Activated CD8-positive, alpha-beta T cell treated with anti-CD3 and anti-CD28 coated beads, Interleukin-2, amount 10 ng/mL, durations not matched to agents 7 days and 5 days (primary cell): ENCODE data around the gene CLEC1A. TPM values are rescaled to one million over a fixed set of nuclear protein-coding genes. Genes with fewer than 3 reads are reported as not detected.

Source experiments
- ATAC-seq: fragments of 150-1000 bp; cut with Tn5 transposase; one replicate; pipeline ENCODE4 v1.10.0; 2021; ENCODE audit warnings: moderate library complexity
- CTCF ChIA-PET: fragments of 350-600 bp; sonication (Branson Sonifier 250); formaldehyde crosslinking; loops from one replicate; lab custom pipeline; 2021; ENCODE audit warnings: antibody characterized with exemption; lab: Charles Lee
- POLR2A ChIA-PET: fragments of 350-600 bp; sonication (Branson Sonifier 250); formaldehyde crosslinking; loops from one replicate; lab custom pipeline; 2021; ENCODE audit warnings: antibody characterized with exemption; lab: Charles Lee
- DNase-seq: peaks from one replicate; pipeline ENCODE4 v3.0.0-alpha.2; 2020
- H3K27ac Mint-ChIP-seq: one replicate; pipeline ENCODE4 v1.8.0; 2021; ENCODE audit warnings: mild to moderate bottlenecking, mixed read lengths
- H3K27me3 Mint-ChIP-seq: one replicate; pipeline ENCODE4 v1.8.0; 2021; ENCODE audit warnings: low read depth, mixed read lengths
- H3K36me3 Mint-ChIP-seq: one replicate; pipeline ENCODE4 v1.8.0; 2021; ENCODE audit warnings: low read depth, mixed read lengths
- H3K4me1 Mint-ChIP-seq: one replicate; pipeline ENCODE4 v1.8.0; 2021; ENCODE audit warnings: low read depth, mixed read lengths
- H3K4me3 Mint-ChIP-seq: one replicate; pipeline ENCODE4 v1.8.0; 2021; ENCODE audit warnings: mild to moderate bottlenecking, mixed read lengths
- H3K9me3 Mint-ChIP-seq: one replicate; pipeline ENCODE4 v1.8.0; 2022; ENCODE audit warnings: mixed read lengths; ENCODE audit not compliant: insufficient read depth
- total RNA-seq, 2 experiments: library from RNA; stranded (reverse); gene quantifications; one replicate each; pipeline ENCODE4 v1.2.3, GENCODE V29; 2021

CLEC1A gene, protein sequence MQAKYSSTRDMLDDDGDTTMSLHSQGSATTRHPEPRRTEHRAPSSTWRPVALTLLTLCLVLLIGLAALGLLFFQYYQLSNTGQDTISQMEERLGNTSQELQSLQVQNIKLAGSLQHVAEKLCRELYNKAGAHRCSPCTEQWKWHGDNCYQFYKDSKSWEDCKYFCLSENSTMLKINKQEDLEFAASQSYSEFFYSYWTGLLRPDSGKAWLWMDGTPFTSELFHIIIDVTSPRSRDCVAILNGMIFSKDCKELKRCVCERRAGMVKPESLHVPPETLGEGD
- not detected for total RNA-seq

DNA sequence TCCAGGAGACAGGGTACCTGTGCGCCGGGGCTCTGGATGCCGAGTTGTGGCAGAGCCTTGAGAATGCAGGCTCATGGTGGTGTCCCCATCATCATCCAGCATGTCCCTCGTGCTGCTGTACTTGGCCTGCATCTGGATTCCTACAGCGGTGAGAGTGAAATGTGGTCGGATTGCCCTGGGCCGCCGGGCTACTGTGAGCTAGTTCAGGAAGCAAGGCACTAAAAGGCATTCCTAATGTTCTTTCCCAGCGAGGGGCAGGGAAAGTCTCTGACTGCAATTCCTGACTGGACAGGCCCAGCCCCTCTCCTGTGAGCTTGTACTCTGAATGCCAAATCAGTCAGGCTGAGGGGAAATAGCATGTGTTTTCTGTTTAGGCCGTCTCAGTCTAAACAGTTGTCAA, at the start of gene CLEC1A:
Gene CLEC1A (minus strand): TSS at position 195 of the 400 bp plus-strand sequence. CDS start 63 bp downstream, at position 132.
- ChIA-PET POLR2A (no interaction called here), CTCF (no interaction called here)
- peaks cover 4% of the 10 kb centered on the region for H3K9me3 Mint-ChIP-seq
- H3K4me1 Mint-ChIP-seq = peaks cover 7% of the 10 kb centered on the region
- H3K36me3 Mint-ChIP-seq = no peaks in the 10 kb centered on the region
- no peak for ATAC-seq
- no peak within 1 kb of the TSS for H3K27ac Mint-ChIP-seq
- no peak for DNase-seq
- peaks cover 10% of the 10 kb centered on the region for H3K27me3 Mint-ChIP-seq
- H3K4me3 Mint-ChIP-seq = no peak within 1 kb of the TSS

DNA sequence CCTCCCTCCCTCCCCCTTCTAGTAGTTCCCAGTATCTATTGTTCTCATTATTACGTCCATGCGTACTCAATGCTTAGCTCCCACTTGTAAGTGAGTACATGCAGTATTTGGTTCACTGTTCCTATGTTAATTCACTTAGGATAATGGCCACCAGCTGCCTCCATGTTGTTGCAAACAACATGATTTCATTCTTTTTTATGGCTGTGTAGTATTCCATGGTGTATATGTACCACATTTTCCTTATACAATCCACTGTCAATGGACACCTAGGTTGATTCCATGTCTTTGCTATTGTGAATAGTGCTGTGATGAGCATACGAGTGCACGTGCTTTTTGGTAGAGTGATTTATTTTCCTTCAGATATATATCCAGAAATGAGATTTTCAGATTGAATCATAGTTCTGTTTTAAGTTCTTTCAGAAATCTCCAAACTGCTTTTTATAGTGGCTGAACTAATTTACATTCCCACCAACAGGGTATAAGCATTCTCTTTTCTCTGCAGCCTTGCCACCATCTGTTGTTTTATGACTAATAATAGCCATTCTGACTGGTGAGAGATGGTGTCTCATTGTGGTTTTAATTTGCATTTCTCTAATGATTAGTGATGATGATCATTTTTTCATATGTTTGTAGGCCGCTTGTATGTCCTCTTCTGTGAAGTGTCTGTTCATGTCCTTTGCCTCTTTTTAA, 49.1 kb upstream of the CLEC1A start:
- CTCF ChIA-PET = no interaction called here
- Mint-ChIP-seq H3K9me3 (no peaks in the 10 kb centered on the region), H3K36me3 (no peaks in the 10 kb centered on the region), H3K4me1 (peaks cover under 1% of the 10 kb centered on the region), H3K27me3 (peaks cover 20% of the 10 kb centered on the region), H3K27ac (no peak overlapping the region), H3K4me3 (no peak overlapping the region)
- POLR2A ChIA-PET = interaction anchor here (1.2 kb wide), 1 partner anchor 13 kb away, joined by 3 read pairs; no protein-coding TSS in a partner anchor
- DNase-seq (no peak), ATAC-seq (no peak)

DNA sequence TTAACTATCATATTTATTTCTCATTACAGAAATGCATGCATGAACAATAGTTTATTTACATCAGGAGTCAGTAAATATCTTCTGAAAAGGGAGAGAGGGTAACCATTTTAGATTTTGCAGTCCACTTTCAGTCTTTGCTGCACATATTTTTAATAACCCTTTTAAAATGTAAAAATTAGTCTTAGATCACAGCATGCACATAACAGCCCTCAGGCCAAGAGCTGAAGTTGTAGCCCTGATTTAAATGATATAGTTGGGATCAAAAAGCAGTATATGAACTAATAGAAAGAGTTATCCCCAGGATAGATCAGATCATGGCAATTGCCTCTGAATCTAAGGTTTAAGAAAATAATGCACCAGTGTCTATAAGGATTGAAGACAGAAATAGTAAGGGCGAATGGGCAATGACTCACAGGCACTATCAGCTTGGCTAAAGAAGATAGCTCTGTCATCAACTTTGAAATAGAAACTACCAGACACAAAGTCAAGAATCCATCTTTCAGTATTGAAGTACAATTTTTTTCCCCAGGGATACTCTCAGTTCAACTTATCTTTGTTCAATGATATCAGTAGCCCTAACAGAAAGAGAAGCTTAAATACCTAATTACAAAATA, 44.3 kb upstream of the CLEC1A start:
- CTCF ChIA-PET = interaction anchor here (0.8 to 2.3 kb wide), 10 partner anchors 10 to 607 kb away, joined by 3 to 19 read pairs (median 4); no protein-coding TSS in a partner anchor
- no peak overlapping the region for H3K27ac Mint-ChIP-seq
- no peaks in the 10 kb centered on the region for H3K9me3 Mint-ChIP-seq
- H3K36me3 Mint-ChIP-seq = no peaks in the 10 kb centered on the region
- ATAC-seq (no peak), DNase-seq (no peak)
- H3K4me1 Mint-ChIP-seq = peaks cover 3% of the 10 kb centered on the region
- POLR2A ChIA-PET = interaction anchor here (0.6 kb wide), 1 partner anchor 231 kb away, joined by 3 read pairs; no protein-coding TSS in a partner anchor
- H3K27me3 Mint-ChIP-seq = peaks cover 22% of the 10 kb centered on the region
- H3K4me3 Mint-ChIP-seq = no peak overlapping the region

DNA sequence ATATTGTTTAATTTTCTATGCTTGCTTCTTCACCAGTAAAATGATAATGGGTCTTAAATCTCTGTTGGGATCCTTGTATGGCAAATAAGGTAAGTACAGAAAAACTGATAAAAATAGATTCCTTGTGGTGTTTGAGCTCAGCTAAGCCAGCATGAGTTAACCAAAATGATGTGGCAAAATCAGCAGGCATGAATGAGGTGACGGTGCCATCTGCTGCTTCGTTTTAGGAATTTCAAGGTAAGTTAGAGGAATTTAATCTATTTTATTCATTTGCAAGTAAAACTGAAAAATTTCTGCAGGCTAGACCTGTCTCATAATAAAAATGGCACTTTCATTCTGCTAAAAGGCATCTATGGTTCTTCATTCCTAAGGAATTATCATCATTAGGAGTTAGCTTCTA, 41.2 kb upstream of the CLEC1A start:
- POLR2A ChIA-PET = interaction anchor here (0.6 kb wide), 1 partner anchor 326 kb away, joined by 3 read pairs; no protein-coding TSS in a partner anchor

DNA sequence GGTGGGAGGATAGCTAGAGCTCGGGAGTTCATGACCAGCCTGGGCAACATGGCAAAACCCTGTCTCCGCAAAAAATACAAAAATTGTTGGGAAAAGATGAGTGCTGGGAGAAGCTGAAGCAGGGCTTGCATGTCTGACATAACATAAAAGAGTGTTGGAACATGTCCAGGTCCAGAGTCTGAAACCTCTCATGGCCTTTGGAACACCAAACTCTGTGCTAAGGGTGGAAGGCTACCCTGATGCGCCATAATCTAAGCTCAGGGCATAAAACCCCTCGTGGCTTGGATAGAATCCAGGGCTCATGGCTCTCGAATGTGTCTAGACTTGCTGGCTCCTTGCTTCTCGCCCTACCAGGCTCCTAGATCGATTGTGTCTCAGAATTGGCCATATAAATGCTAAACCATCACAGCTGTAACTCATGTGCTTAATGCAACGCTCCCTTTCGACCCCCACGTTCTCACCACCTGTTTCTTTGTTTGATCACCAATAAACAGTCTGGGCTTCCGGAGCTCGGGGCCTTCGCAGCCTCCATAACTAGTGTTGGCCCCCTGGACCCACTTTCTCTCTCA, 37.9 kb upstream of the CLEC1A start:
- POLR2A ChIA-PET = no interaction called here
- no peak overlapping the region for H3K27ac Mint-ChIP-seq

More for the DNA sequence above, 41.2 kb upstream of the CLEC1A start:
- ATAC-seq (peak; percentile 64), DNase-seq (peak; percentile 72)
- CTCF ChIA-PET = interaction anchor here (0.8 to 3.5 kb wide), 33 partner anchors 9 to 397 kb away, joined by 3 to 35 read pairs (median 4); partner anchors contain the start of genes CLEC12B and CLEC7A
- Mint-ChIP-seq H3K9me3 (no peaks in the 10 kb centered on the region), H3K4me3 (no peak overlapping the region), H3K36me3 (no peaks in the 10 kb centered on the region), H3K27ac (no peak overlapping the region), H3K27me3 (peaks cover 16% of the 10 kb centered on the region), H3K4me1 (peaks cover 3% of the 10 kb centered on the region)

DNA sequence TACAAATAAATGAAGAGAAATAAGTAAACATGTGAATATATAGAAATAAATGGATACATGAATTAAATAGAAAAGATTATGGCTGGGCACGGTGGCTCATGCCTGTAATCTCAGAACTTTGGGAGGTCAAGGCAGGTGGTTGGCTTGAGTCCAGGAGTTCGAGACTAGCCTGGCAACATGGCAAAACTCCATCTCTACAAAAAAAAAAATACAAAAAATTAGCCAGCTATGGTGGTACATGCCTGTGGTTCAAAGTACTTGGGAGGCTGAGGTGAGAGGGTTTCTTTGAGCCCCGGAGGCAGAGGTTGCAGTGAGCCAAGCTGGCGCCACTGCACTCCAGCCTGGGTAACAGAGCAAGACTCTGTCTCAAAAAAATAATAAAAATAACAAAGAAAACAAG, 36.3 kb upstream of the CLEC1A start:
- ATAC-seq = no peak
- ChIA-PET CTCF (interaction anchor here (1.0 to 1.6 kb wide), 2 partner anchors 18 to 321 kb away, joined by 3 to 8 read pairs; no protein-coding TSS in a partner anchor), POLR2A (interaction anchor here (0.9 kb wide), 1 partner anchor 12 kb away, joined by 3 read pairs; no protein-coding TSS in a partner anchor)
- Mint-ChIP-seq H3K4me1 (peaks cover 7% of the 10 kb centered on the region), H3K27me3 (peaks cover 21% of the 10 kb centered on the region), H3K9me3 (no peaks in the 10 kb centered on the region), H3K4me3 (no peak overlapping the region), H3K36me3 (no peaks in the 10 kb centered on the region), H3K27ac (no peak overlapping the region)
- DNase-seq = no peak

More for the DNA sequence above, 37.9 kb upstream of the CLEC1A start:
- Mint-ChIP-seq H3K4me1 (peaks cover 3% of the 10 kb centered on the region), H3K27me3 (peaks cover 14% of the 10 kb centered on the region), H3K4me3 (no peak overlapping the region), H3K36me3 (no peaks in the 10 kb centered on the region), H3K9me3 (no peaks in the 10 kb centered on the region)
- no peak for DNase-seq
- CTCF ChIA-PET = interaction anchor here (0.9 to 1.9 kb wide), 6 partner anchors 11 to 394 kb away, joined by 3 to 8 read pairs (median 4); no protein-coding TSS in a partner anchor
- ATAC-seq = no peak

DNA sequence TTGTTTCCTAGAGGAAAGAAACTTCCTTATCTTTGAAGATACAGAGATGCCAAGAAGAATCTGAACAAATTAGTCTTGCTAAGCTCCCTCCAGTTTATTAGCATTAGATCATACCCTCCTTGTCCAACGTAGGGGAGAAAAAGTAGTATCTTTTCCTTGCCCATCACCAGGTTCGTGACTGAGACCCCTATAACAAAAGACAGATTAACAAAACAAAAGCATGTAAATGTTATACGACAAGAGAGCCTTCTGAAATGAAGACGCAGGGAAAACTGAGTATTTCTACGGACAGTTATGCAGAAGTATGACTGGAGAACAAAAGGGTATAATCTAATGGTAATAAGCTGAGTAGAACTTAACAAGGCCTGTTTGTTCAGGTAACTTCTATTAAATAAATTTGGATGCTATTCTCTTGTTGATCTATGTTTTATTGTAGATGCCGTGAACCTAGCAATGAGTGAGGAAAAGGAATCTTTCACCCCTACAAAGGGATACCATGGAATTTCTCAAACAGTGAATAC, 34.1 kb upstream of the CLEC1A start:
- Mint-ChIP-seq H3K27me3 (peaks cover 27% of the 10 kb centered on the region), H3K36me3 (no peaks in the 10 kb centered on the region), H3K9me3 (no peaks in the 10 kb centered on the region), H3K27ac (no peak overlapping the region), H3K4me1 (peaks cover 7% of the 10 kb centered on the region), H3K4me3 (no peak overlapping the region)
- POLR2A ChIA-PET = no interaction called here
- DNase-seq (no peak), ATAC-seq (no peak)
- CTCF ChIA-PET = interaction anchor here (0.8 kb wide), 1 partner anchor 319 kb away, joined by 3 read pairs; no protein-coding TSS in a partner anchor

DNA sequence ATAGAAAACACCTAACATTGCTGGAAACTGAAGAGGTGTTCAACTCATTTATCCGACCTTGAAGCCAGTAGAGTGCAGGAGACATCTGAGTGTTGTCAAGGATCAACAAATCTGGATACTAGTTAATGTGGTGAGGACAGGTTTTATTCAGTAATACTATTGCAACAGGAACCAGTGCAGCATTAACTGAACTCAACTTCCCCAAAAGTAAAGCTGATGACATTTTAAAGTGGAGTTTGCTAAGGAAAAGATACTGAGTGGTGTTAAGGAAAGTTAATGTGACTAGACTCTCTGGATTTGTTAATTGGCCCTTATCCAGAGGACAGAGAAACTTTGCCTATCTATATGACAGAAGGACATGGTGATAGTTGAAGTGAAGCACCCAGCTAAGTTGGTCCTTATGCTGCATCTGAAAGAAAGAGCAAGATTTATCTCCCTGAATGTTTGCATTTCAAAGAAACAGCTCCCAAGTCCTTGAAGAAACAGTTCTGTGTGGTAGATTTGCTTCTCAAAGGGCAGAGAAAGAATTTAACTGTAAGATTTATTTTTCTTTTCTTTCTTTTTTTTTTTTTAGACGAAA, 32.4 kb upstream of the CLEC1A start:
- H3K4me1 Mint-ChIP-seq = peaks cover 7% of the 10 kb centered on the region
- H3K36me3 Mint-ChIP-seq = no peaks in the 10 kb centered on the region
- ChIA-PET POLR2A (no interaction called here), CTCF (interaction anchor here (1.3 to 1.9 kb wide), 4 partner anchors 9 to 380 kb away, joined by 4 to 13 read pairs (median 5); no protein-coding TSS in a partner anchor)
- DNase-seq (no peak), ATAC-seq (no peak)
- no peaks in the 10 kb centered on the region for H3K9me3 Mint-ChIP-seq
- no peak overlapping the region for H3K27ac Mint-ChIP-seq
- peaks cover 31% of the 10 kb centered on the region for H3K27me3 Mint-ChIP-seq
- H3K4me3 Mint-ChIP-seq = no peak overlapping the region

DNA sequence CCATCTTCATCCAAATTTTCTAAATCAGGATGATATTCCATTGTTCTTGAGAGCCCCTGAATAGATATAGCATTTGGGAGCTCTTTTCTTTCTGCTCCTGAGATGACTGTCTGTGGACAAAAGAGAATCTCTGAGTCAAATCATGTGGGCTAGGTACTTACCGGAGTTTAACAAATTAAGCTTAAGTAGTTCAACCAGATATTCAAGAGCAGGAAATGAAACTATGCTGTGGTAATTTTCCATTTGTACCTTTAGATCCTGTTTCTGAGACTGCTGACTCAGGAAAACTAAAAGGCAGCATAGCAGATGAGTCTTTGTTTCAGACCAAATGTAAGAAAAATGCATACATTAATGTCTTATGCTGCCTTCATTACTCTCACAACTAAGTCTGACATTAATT, 31.3 kb upstream of the CLEC1A start, which contains the start of gene CLEC7A:
Gene CLEC7A (minus strand): TSS at position 158 of the 400 bp plus-strand sequence. CDS start 117 bp downstream, at position 41.
- Mint-ChIP-seq H3K4me1 (peaks cover 7% of the 10 kb centered on the region), H3K27me3 (peaks cover 34% of the 10 kb centered on the region), H3K9me3 (no peaks in the 10 kb centered on the region), H3K36me3 (no peaks in the 10 kb centered on the region), H3K27ac (no peak within 1 kb of the TSS), H3K4me3 (no peak within 1 kb of the TSS)
- ChIA-PET CTCF (interaction anchor here (1.3 to 1.9 kb wide), 4 partner anchors 10 to 379 kb away, joined by 4 to 13 read pairs (median 5); no protein-coding TSS in a partner anchor), POLR2A (interaction anchor here (0.6 kb wide), 1 partner anchor 57 kb away, joined by 3 read pairs; no protein-coding TSS in a partner anchor)
- DNase-seq (no peak), ATAC-seq (no peak)

DNA sequence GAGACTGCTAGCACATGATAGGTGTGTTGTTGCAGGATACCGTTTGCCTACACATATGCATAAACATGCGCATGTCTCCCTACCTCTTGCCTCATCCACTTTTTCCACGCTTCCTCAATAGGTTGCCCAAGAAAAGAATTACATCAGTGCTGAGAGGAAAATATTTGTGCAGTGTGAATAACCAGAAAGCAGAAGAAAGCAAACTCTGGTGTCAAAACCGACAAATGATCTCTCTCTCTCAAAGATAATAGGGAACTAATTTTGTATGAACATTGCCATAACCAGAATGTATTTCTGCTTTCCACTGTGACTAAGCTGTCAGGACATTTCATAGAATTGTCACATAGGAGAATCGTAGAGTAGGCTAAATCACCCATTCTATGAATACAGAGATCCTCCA, 29.9 kb upstream of the CLEC1A start:
- DNase-seq = no peak

More for the DNA sequence above, 29.9 kb upstream of the CLEC1A start:
- Mint-ChIP-seq H3K27ac (no peak overlapping the region), H3K4me1 (peaks cover 7% of the 10 kb centered on the region), H3K36me3 (no peaks in the 10 kb centered on the region), H3K9me3 (no peaks in the 10 kb centered on the region), H3K4me3 (no peak overlapping the region), H3K27me3 (peaks cover 36% of the 10 kb centered on the region)
- ChIA-PET POLR2A (no interaction called here), CTCF (no interaction called here)
- no peak for ATAC-seq
